Measurements from ENCODE around the gene RASA3.

- TF ChIP-seq, protein P1, sequence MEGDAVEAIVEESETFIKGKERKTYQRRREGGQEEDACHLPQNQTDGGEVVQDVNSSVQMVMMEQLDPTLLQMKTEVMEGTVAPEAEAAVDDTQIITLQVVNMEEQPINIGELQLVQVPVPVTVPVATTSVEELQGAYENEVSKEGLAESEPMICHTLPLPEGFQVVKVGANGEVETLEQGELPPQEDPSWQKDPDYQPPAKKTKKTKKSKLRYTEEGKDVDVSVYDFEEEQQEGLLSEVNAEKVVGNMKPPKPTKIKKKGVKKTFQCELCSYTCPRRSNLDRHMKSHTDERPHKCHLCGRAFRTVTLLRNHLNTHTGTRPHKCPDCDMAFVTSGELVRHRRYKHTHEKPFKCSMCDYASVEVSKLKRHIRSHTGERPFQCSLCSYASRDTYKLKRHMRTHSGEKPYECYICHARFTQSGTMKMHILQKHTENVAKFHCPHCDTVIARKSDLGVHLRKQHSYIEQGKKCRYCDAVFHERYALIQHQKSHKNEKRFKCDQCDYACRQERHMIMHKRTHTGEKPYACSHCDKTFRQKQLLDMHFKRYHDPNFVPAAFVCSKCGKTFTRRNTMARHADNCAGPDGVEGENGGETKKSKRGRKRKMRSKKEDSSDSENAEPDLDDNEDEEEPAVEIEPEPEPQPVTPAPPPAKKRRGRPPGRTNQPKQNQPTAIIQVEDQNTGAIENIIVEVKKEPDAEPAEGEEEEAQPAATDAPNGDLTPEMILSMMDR (IDR thresholded peaks at IDR 0.05): no peak
- TF ChIP-seq EZH2 (IDR thresholded peaks at IDR 0.05) (no peak), EZH2phosphoT487 (IDR thresholded peaks at IDR 0.05) (no peak)
Observed at GRCh38 chr13:114136576-114136975, 4.2 kb upstream of the RASA3 start.

Measured in neural progenitor cell (in vitro differentiated cells).